ENCODE data around the gene ABHD6.

DNA sequence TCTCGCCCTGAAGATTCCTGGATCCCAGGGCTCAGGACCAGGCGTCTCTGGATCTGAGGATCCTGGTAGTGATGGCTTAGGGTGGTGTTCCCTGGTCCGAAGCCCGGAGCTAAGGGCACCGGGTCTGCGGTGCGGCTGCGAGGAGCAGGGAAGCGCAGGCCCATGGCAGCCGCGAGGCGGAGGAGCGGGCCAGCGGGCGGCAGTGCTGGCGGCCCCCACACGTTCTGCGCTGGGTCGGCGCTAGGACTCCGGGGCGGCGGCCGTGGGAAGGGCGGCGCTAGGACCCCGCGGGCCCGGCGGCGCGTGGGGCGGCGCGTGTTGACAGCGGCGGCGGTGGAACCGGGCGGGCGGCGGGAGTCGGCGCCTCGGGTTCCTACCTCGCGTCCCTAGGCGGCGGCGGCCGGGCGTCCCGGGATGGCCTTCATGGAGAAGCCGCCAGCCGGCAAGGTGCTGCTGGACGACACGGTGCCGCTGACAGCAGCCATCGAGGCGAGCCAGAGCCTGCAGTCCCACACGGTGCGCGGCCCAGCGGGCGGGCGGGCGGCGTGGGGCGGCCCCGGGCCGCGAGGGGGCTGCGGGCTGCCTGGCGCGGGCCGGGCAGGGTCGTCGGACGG lies 95.1 kb downstream of the ABHD6 start, which contains the start of gene PXK:
- TF ChIP-seq, protein P1, sequence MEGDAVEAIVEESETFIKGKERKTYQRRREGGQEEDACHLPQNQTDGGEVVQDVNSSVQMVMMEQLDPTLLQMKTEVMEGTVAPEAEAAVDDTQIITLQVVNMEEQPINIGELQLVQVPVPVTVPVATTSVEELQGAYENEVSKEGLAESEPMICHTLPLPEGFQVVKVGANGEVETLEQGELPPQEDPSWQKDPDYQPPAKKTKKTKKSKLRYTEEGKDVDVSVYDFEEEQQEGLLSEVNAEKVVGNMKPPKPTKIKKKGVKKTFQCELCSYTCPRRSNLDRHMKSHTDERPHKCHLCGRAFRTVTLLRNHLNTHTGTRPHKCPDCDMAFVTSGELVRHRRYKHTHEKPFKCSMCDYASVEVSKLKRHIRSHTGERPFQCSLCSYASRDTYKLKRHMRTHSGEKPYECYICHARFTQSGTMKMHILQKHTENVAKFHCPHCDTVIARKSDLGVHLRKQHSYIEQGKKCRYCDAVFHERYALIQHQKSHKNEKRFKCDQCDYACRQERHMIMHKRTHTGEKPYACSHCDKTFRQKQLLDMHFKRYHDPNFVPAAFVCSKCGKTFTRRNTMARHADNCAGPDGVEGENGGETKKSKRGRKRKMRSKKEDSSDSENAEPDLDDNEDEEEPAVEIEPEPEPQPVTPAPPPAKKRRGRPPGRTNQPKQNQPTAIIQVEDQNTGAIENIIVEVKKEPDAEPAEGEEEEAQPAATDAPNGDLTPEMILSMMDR (IDR thresholded peaks at IDR 0.05 in 2 of 3, conservative IDR thresholded peaks at IDR 0.05 in 1 of 3; ENCODE audit: borderline replicate concordance in 1 of 3, insufficient read depth in 1 of 3, low read depth in 2 of 3, low read length in 2 of 3) = peak in 2 of 3 experiments; percentile 7 to 17; a peak in 1 of 6 replicates
- peak; percentile 69 for TF ChIP-seq POLR2AphosphoS5 (IDR thresholded peaks at IDR 0.05; ENCODE audit: low read depth, low read length)
